HepG2 (cell line): ENCODE results near the gene CARD19.

Experiments
- AGO2 ChIP-seq: fragments of 200-400 bp; formaldehyde crosslinking; optimal IDR thresholded peaks from 2 replicates; pipeline ENCODE3; 2017; ENCODE audit warnings: mild to moderate bottlenecking, low read depth, low read length, moderate library complexity
- CAMTA2 ChIP-seq: sonication (generic); formaldehyde crosslinking; IDR thresholded peaks from 2 replicates; pipeline ENCODE4 v1.4.0; 2020; ENCODE audit warnings: mild to moderate bottlenecking, missing genetic modification reagents, borderline replicate concordance
- KLF11 ChIP-seq: IDR thresholded peaks from 2 replicates; pipeline ENCODE4 v1.6.1; 2016; ENCODE audit warnings: missing compliant biosample characterization
- USF2 ChIP-seq, 2 experiments: sonication (generic) in 1 of 2; formaldehyde crosslinking in 1 of 2; IDR thresholded peaks; 2 replicates each; pipeline versions ENCODE4 v1.5.1 to v1.6.1; 2011 to 2020; ENCODE audit warnings: borderline replicate concordance in 1 of 2, low read depth in 1 of 2, low read length in 1 of 2, mild to moderate bottlenecking in 1 of 2, missing genetic modification reagents in 1 of 2, moderate library complexity in 1 of 2
- ZNF878 ChIP-seq: sonication (generic); formaldehyde crosslinking; IDR thresholded peaks from 2 replicates; pipeline ENCODE4 v1.8.1; 2023; ENCODE audit warnings: mild to moderate bottlenecking, missing genetic modification reagents, moderate library complexity

DNA sequence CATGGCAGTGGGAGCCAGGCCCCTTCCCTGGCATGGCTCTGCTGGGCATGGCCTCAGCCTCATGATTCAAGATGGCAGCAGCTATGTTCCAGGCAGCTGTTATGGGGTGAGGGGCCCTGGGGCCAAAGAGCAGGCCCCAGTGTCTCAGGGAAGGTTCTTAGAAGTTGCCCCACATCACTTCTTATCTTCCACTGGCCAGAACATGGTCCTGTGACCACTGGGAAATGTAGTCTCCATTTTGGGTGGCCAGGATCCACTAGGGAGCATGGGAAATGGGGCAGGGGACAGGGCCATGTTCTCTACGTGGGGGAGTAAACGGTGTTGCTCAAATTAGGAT lies 19.3 kb upstream of the CARD19 start:
- no peak for TF ChIP-seq ZNF878 (CRISPR knock-in tag)
- no peak for TF ChIP-seq AGO2
- no peak for TF ChIP-seq CAMTA2 (CRISPR knock-in tag)
- TF ChIP-seq USF2 (IDR thresholded peaks at IDR 0.05; ENCODE audit: low read depth, low read length) = no peak
- TF ChIP-seq USF2 (CRISPR knock-in tag; IDR thresholded peaks at IDR 0.05; ENCODE audit: borderline replicate concordance) = no peak
- no peak for TF ChIP-seq KLF11 (CRISPR knock-in tag)
